ENCODE results near the gene FAM117A.

Gene FAM117A

DNA sequence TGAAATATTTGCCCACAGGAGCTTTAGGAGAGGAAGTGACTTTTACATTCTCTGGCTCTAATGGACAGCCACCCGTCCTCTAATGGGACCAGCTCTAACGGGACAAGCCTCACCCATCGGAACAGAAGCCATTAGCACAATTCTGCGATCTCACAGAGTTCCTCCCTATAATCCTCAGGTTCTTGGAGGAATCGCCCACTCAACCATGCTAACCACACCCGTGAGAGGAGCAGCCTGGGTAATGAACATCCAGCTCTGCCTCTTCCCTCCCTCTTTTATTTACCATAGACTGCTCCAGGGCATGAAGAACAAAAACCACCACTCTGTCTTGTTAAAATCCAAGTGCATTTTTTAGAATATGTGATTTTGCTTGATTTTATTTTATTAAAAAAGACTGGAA is 63.0 kb downstream of the FAM117A start:
- H3K4me2 ChIP-seq (ENCODE audit: insufficient read depth, low read length) = no peak overlapping the region
- peaks cover 7% of the 10 kb centered on the region for H3K79me2 ChIP-seq (ENCODE audit: insufficient read depth, low read length)
- ATAC-seq (ENCODE audit: insufficient read depth, low read depth) (no peak), DNase-seq (no peak)
- H2AFZ ChIP-seq (ENCODE audit: low read depth, low read length) = no peak overlapping the region
- no peak overlapping the region for H3K4me3 ChIP-seq (ENCODE audit: low read depth in 1 of 2, low read length in 2 of 2)
- H3K9me3 ChIP-seq (ENCODE audit: insufficient read depth, low read length, severe bottlenecking) = no peaks in the 10 kb centered on the region
- H3K4me1 ChIP-seq (ENCODE audit: insufficient read depth, low read length) = peaks cover 9% of the 10 kb centered on the region; the same call in 1 of the 2 replicates
- no peaks in the 10 kb centered on the region for H3K27me3 ChIP-seq (ENCODE audit: insufficient read depth, low read length, poor library complexity)
- H3K36me3 ChIP-seq (ENCODE audit: insufficient read depth, low read length) = peaks cover 59% of the 10 kb centered on the region
- H3K9ac ChIP-seq (ENCODE audit: low read depth, low read length) = no peak overlapping the region
- H4K20me1 ChIP-seq (ENCODE audit: insufficient read depth, low read length) = no peaks in the 10 kb centered on the region
- TF ChIP-seq, protein P1, sequence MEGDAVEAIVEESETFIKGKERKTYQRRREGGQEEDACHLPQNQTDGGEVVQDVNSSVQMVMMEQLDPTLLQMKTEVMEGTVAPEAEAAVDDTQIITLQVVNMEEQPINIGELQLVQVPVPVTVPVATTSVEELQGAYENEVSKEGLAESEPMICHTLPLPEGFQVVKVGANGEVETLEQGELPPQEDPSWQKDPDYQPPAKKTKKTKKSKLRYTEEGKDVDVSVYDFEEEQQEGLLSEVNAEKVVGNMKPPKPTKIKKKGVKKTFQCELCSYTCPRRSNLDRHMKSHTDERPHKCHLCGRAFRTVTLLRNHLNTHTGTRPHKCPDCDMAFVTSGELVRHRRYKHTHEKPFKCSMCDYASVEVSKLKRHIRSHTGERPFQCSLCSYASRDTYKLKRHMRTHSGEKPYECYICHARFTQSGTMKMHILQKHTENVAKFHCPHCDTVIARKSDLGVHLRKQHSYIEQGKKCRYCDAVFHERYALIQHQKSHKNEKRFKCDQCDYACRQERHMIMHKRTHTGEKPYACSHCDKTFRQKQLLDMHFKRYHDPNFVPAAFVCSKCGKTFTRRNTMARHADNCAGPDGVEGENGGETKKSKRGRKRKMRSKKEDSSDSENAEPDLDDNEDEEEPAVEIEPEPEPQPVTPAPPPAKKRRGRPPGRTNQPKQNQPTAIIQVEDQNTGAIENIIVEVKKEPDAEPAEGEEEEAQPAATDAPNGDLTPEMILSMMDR (IDR thresholded peaks at IDR 0.05; ENCODE audit: borderline replicate concordance, extremely low read depth, low read length, poor library complexity, severe bottlenecking) = no peak
- TF ChIP-seq EZH2 (IDR thresholded peaks at IDR 0.05; ENCODE audit: borderline replicate concordance, low read depth, low read length, severe bottlenecking) = no peak
- no peak overlapping the region for H3K27ac ChIP-seq (ENCODE audit: low read length)

DNA sequence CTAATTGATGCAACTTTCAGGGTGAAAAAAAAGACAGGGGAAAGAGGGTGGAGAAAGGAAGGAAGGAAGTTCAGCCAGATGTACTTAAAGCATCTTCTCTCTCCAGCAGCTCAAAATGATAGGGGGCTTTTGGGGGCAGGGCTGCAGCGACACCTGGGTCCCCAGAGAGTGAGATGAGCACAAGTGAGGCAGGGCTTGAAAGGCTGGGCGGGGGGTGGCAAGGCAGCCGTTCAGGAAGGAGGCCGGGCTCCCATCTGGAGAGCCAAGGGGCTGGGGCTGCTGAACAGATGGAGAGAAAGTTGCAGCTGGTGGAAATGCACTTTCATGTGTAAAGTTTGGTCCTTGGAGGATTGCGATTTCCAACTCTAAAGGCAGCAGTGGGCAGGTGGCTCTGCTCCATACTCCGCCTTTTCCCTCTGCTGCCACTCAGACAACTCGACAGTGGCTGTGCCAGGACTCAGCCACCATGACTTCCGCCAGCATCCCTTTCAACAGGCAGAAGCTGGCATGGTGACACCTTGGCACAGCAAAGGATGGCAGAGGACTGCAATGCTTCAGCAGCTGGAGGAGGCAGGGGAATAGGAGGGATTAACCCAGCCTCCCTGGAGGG is 63.9 kb downstream of the FAM117A start:
- Histone ChIP-seq H3K4me3 (ENCODE audit: low read depth in 1 of 2, low read length in 2 of 2) (no peak overlapping the region), H3K79me2 (ENCODE audit: insufficient read depth, low read length) (no peaks in the 10 kb centered on the region), H3K9ac (ENCODE audit: low read depth, low read length) (no peak overlapping the region), H3K36me3 (ENCODE audit: insufficient read depth, low read length) (peaks cover 50% of the 10 kb centered on the region), H3K27me3 (ENCODE audit: insufficient read depth, low read length, poor library complexity) (no peaks in the 10 kb centered on the region), H3K4me1 (ENCODE audit: insufficient read depth, low read length) (no peaks in the 10 kb centered on the region), H3K4me2 (ENCODE audit: insufficient read depth, low read length) (no peak overlapping the region), H4K20me1 (ENCODE audit: insufficient read depth, low read length) (no peaks in the 10 kb centered on the region), H2AFZ (ENCODE audit: low read depth, low read length) (no peak overlapping the region), H3K9me3 (ENCODE audit: insufficient read depth, low read length, severe bottlenecking) (no peaks in the 10 kb centered on the region), H3K27ac (ENCODE audit: low read length) (no peak overlapping the region)
- DNase-seq = no peak
- TF ChIP-seq, protein P1 (IDR thresholded peaks at IDR 0.05; ENCODE audit: borderline replicate concordance, extremely low read depth, low read length, poor library complexity, severe bottlenecking) = no peak
- no peak for TF ChIP-seq EZH2 (IDR thresholded peaks at IDR 0.05; ENCODE audit: borderline replicate concordance, low read depth, low read length, severe bottlenecking)
- no peak for ATAC-seq (ENCODE audit: insufficient read depth, low read depth)

DNA sequence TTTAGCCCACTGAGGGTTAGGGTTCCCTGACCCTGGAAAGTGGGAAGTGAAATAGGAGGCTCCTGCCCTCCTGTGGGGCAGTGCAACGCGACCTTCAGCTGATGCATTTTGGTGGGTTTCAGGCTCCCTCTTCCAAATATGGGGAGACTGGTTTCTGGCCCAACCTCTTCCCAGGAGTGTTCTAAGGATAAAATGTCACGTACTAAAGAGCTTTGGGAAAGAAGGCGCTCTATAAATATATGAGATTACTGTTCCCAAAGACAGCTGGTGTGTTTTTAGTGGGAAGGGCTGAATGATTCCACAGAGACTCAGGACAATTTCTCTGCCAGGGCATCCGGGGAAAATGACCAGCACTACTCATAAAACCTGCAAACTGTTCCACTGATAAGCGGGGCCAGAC is 65.9 kb downstream of the FAM117A start:
- DNase-seq (no peak), ATAC-seq (ENCODE audit: insufficient read depth, low read depth) (no peak)
- Histone ChIP-seq H3K36me3 (ENCODE audit: insufficient read depth, low read length) (peaks cover 30% of the 10 kb centered on the region), H3K9me3 (ENCODE audit: insufficient read depth, low read length, severe bottlenecking) (no peaks in the 10 kb centered on the region), H2AFZ (ENCODE audit: low read depth, low read length) (no peak overlapping the region), H3K4me1 (ENCODE audit: insufficient read depth, low read length) (no peaks in the 10 kb centered on the region), H4K20me1 (ENCODE audit: insufficient read depth, low read length) (no peaks in the 10 kb centered on the region), H3K9ac (ENCODE audit: low read depth, low read length) (no peak overlapping the region), H3K27me3 (ENCODE audit: insufficient read depth, low read length, poor library complexity) (no peaks in the 10 kb centered on the region), H3K4me3 (ENCODE audit: low read depth in 1 of 2, low read length in 2 of 2) (no peak overlapping the region), H3K4me2 (ENCODE audit: insufficient read depth, low read length) (no peak overlapping the region), H3K79me2 (ENCODE audit: insufficient read depth, low read length) (no peaks in the 10 kb centered on the region), H3K27ac (ENCODE audit: low read length) (no peak overlapping the region)
- TF ChIP-seq, protein P1 (IDR thresholded peaks at IDR 0.05; ENCODE audit: borderline replicate concordance, extremely low read depth, low read length, poor library complexity, severe bottlenecking) = no peak
- no peak for TF ChIP-seq EZH2 (IDR thresholded peaks at IDR 0.05; ENCODE audit: borderline replicate concordance, low read depth, low read length, severe bottlenecking)
